Liver (tissue), 9 donors: ENCODE measurements around the gene LYPD5. TPM values are rescaled to one million over a fixed set of nuclear protein-coding genes. Genes with fewer than 3 reads are reported as not detected.

Experiments used
- DNase-seq: peaks from one replicate; pipeline ENCODE4 v3.0.0-alpha.2; 2017; ENCODE audit warnings: low spot score
- H3K27ac ChIP-seq, 2 donors: one replicate each; pipeline ENCODE4 v1.7.0; 2013; ENCODE audit warnings: inconsistent platforms in 2 of 2, low read length in 2 of 2, control low read depth in 1 of 2, low read depth in 1 of 2, mild to moderate bottlenecking in 1 of 2
- H3K27me3 ChIP-seq, 4 donors: one replicate each; pipeline versions ENCODE4 v1.6.1 to v1.7.0; 2013; ENCODE audit warnings: low read length in 3 of 4, inconsistent platforms in 1 of 4, mild to moderate bottlenecking in 1 of 4, moderate library complexity in 1 of 4; ENCODE audit not compliant: control insufficient read depth in 4 of 4, insufficient read depth in 4 of 4
- H3K36me3 ChIP-seq, 4 donors: one replicate each; pipeline versions ENCODE4 v1.6.1 to v1.7.0; 2013; ENCODE audit warnings: low read length in 3 of 4, mild to moderate bottlenecking in 3 of 4, low read depth in 1 of 4, moderate library complexity in 1 of 4; ENCODE audit not compliant: control insufficient read depth in 4 of 4, insufficient read depth in 3 of 4
- H3K4me1 ChIP-seq, 4 donors: one replicate each; pipeline versions ENCODE4 v1.6.1 to v1.7.0; 2013; ENCODE audit warnings: low read length in 3 of 4, mild to moderate bottlenecking in 3 of 4, moderate library complexity in 1 of 4; ENCODE audit not compliant: control insufficient read depth in 4 of 4, insufficient read depth in 4 of 4
- H3K4me3 ChIP-seq, 3 donors: one replicate each; pipeline versions ENCODE4 v1.6.1 to v1.7.0; 2013; ENCODE audit warnings: low read length in 3 of 3, control low read depth in 1 of 3, low read depth in 1 of 3, mild to moderate bottlenecking in 1 of 3
- H3K9ac ChIP-seq, 2 donors: one replicate each; pipeline ENCODE4 v1.7.0; 2013; ENCODE audit warnings: low read length in 2 of 2, mild to moderate bottlenecking in 2 of 2, moderate library complexity in 2 of 2, control low read depth in 1 of 2, low read depth in 1 of 2
- H3K9me3 ChIP-seq, 4 donors: one replicate each; pipeline versions ENCODE4 v1.6.1 to v1.7.0; 2013; ENCODE audit warnings: low read length in 3 of 4; ENCODE audit not compliant: control insufficient read depth in 4 of 4
- ATF3 ChIP-seq: IDR thresholded peaks from 2 replicates; pipeline ENCODE4 v1.6.1; 2016; ENCODE audit warnings: antibody characterized with exemption
- CTCF ChIP-seq: fragments of 150-350 bp; IDR thresholded peaks from 2 replicates; pipeline ENCODE4 v1.5.1; 2017; ENCODE audit warnings: improper control_type of control experiment, low read depth, low read length; ENCODE audit not compliant: missing input control
- EGR1 ChIP-seq, 2 donors: IDR thresholded peaks; 2 replicates each; pipeline ENCODE4 v1.6.1; 2016 to 2018; ENCODE audit warnings: antibody characterized with exemption in 2 of 2, low read depth in 2 of 2
- FOXA1 ChIP-seq: IDR thresholded peaks from 2 replicates; pipeline ENCODE4 v1.6.1; 2016; ENCODE audit warnings: antibody characterized with exemption
- FOXA2 ChIP-seq: IDR thresholded peaks from 2 replicates; pipeline ENCODE4 v1.6.1; 2016; ENCODE audit warnings: antibody characterized with exemption
- GABPA ChIP-seq, 2 donors: IDR thresholded peaks in 1 of 2; conservative IDR thresholded peaks in 1 of 2; 2 replicates each; pipeline ENCODE4 v1.6.1; 2016; ENCODE audit warnings: antibody characterized with exemption in 2 of 2, mild to moderate bottlenecking in 1 of 2, moderate library complexity in 1 of 2
- HNF4A ChIP-seq, 2 donors: conservative IDR thresholded peaks; 2 replicates each; pipeline ENCODE4 v1.6.1; 2016; ENCODE audit warnings: antibody characterized with exemption in 2 of 2, mild to moderate bottlenecking in 2 of 2
- HNF4G ChIP-seq: IDR thresholded peaks from 2 replicates; pipeline ENCODE4 v1.6.1; 2016; ENCODE audit warnings: antibody characterized with exemption
- JUND ChIP-seq, 2 donors: IDR thresholded peaks; 2 replicates each; pipeline ENCODE4 v1.6.1; 2016; ENCODE audit warnings: antibody characterized with exemption in 2 of 2
- MAX ChIP-seq: IDR thresholded peaks from 2 replicates; pipeline ENCODE4 v1.6.1; 2016; ENCODE audit warnings: antibody characterized with exemption
- NR2F2 ChIP-seq: IDR thresholded peaks from 2 replicates; pipeline ENCODE4 v1.6.1; 2016; ENCODE audit warnings: antibody characterized with exemption
- RAD21 ChIP-seq, 2 donors: IDR thresholded peaks; 2 replicates each; pipeline ENCODE4 v1.6.1; 2016; ENCODE audit warnings: antibody characterized with exemption in 2 of 2, mild to moderate bottlenecking in 2 of 2
- REST ChIP-seq: IDR thresholded peaks from 2 replicates; pipeline ENCODE4 v1.6.1; 2016; ENCODE audit warnings: antibody characterized with exemption, mild to moderate bottlenecking
- RXRA ChIP-seq, 2 donors: IDR thresholded peaks; 2 replicates each; pipeline ENCODE4 v1.6.1; 2017 to 2018; ENCODE audit warnings: antibody characterized with exemption in 2 of 2, mild to moderate bottlenecking in 1 of 2
- SP1 ChIP-seq: IDR thresholded peaks from 2 replicates; pipeline ENCODE4 v1.6.1; 2018; ENCODE audit warnings: antibody characterized with exemption, mild to moderate bottlenecking
- TAF1 ChIP-seq: conservative IDR thresholded peaks from 2 replicates; pipeline ENCODE4 v1.6.1; 2016; ENCODE audit warnings: antibody characterized with exemption, mild to moderate bottlenecking
- YY1 ChIP-seq: IDR thresholded peaks from 2 replicates; pipeline ENCODE4 v1.6.1; 2016; ENCODE audit warnings: antibody characterized with exemption, mild to moderate bottlenecking
- ZBTB33 ChIP-seq: IDR thresholded peaks from 2 replicates; pipeline ENCODE4 v1.6.1; 2016; ENCODE audit warnings: antibody characterized with exemption
- WGBS: extraction: QIAGEN DNeasy Blood & Tissue Kit; methylation state at CpG from one replicate; pipeline ENCODE4 v1.1.7; 2013; 5-methylcytosine and 5-hydroxymethylcytosine counted together
- polyA plus RNA-seq, 2 donors: library from polyadenylated mRNA; stranded (reverse) in 1 of 2; unstranded in 1 of 2; fragments of 200-250 nt in 1 of 2; fragments of >200 nt in 1 of 2; fragmentation: Nextera tagmentation in 1 of 2; extraction: Ambion mirVana in 1 of 2; gene quantifications; one replicate each; pipeline versions ENCODE4 v1.2.1 to v1.2.3, GENCODE V29; 2013 to 2015
- total RNA-seq, 2 donors: library from RNA; depleted of rRNA; stranded (reverse); fragments of >200 nt; gene quantifications; one replicate each; pipeline ENCODE4 v1.2.3, GENCODE V29; 2014
- donor health status: healthy.
- donor health status: healthy.
- donor health status: healthy.
- donor health status: healthy.
- donor health status: healthy.

The LYPD5 gene
- total and polyA plus RNA-seq, 4 donors, result 0.08 to 0.14 (median 0.13) TPM; not detected in 1

GRCh38 chr19:43812688-43813087 is 10.4 kb upstream of the LYPD5 start:
- H3K4me3 ChIP-seq, result no peak overlapping the region
- no peak for DNase-seq
- H3K36me3 ChIP-seq, result no peaks in the 10 kb centered on the region
- no peak for TF ChIP-seq NR2F2
- no peak for TF ChIP-seq ZBTB33
- TF ChIP-seq RXRA (IDR thresholded peaks at IDR 0.05), result no peak
- TF ChIP-seq RAD21 (IDR thresholded peaks at IDR 0.05), result no peak
- no peak for TF ChIP-seq EGR1 (IDR thresholded peaks at IDR 0.05; ENCODE audit: low read depth in 2 of 2)
- TF ChIP-seq SP1, result no peak
- no peak for TF ChIP-seq TAF1
- no peak for TF ChIP-seq HNF4A (conservative IDR thresholded peaks at IDR 0.05)
- no peak for TF ChIP-seq CTCF
- TF ChIP-seq HNF4G, result no peak
- TF ChIP-seq FOXA2, result no peak
- TF ChIP-seq REST, result no peak
- no peak for TF ChIP-seq MAX
- TF ChIP-seq YY1, result no peak
- TF ChIP-seq ATF3, result no peak
- no peak for TF ChIP-seq GABPA (IDR thresholded peaks at IDR 0.05 in 1 of 2, conservative IDR thresholded peaks at IDR 0.05 in 1 of 2)
- TF ChIP-seq JUND (IDR thresholded peaks at IDR 0.05), result no peak
- no peak for TF ChIP-seq FOXA1
- H3K9me3 ChIP-seq, result peaks cover 2 to 9% (median 6%) of the 10 kb centered on the region in 4 donors
- H3K4me1 ChIP-seq, result no peaks in the 10 kb centered on the region
- H3K27me3 ChIP-seq, result no peaks in the 10 kb centered on the region
- H3K9ac ChIP-seq, result no peak overlapping the region
- H3K27ac ChIP-seq, result no peak overlapping the region
- WGBS, result 72% methylated on average over 6 of the region's 6 CpGs
